Measurements from ENCODE around the gene SYMPK. TPM values are rescaled to one million over a fixed set of nuclear protein-coding genes. Genes with fewer than 3 reads are reported as not detected.
A peak's percentile ranks its signal among the peaks of the same experiment; 100 is the strongest.

The SYMPK gene
- total RNA-seq, 4 donors from 2014 or later: 31.0 to 89.0 (median 57.4) TPM

GRCh38 chr19:45890877-45891276, 27.9 kb upstream of the SYMPK start:
- no peak for TF ChIP-seq EP300 (IDR thresholded peaks at IDR 0.05)
- no peak for TF ChIP-seq POLR2A (IDR thresholded peaks at IDR 0.05)
- TF ChIP-seq CTCF (IDR thresholded peaks at IDR 0.05): no peak
- 75 to 80% methylated on average over 13 to 17 of the region's 17 CpGs for WGBS, 2 donors

GRCh38 chr19:45889210-45889885, 26.4 kb upstream of the SYMPK start:
- Histone ChIP-seq H3K27ac (no peak overlapping the region), H3K4me1 (peaks cover 0 to 26% (median 10%) of the 10 kb centered on the region in 4 donors), H3K27me3 (no peaks in the 10 kb centered on the region), H3K4me3 (no peak overlapping the region), H3K9me3 (no peaks in the 10 kb centered on the region), H3K36me3 (peaks cover 0 to 40% (median 0%) of the 10 kb centered on the region in 3 donors)
- TF ChIP-seq EP300 (IDR thresholded peaks at IDR 0.05) (no peak), POLR2A (IDR thresholded peaks at IDR 0.05) (no peak), CTCF (IDR thresholded peaks at IDR 0.05) (no peak)
- WGBS, 2 donors: 71 to 76% methylated on average over 6 of the region's 6 CpGs
- no peak for DNase-seq (ENCODE audit: low spot score in 2 of 2)

More at GRCh38 chr19:45890877-45891276, 27.9 kb upstream of the SYMPK start:
- Histone ChIP-seq H3K36me3 (peaks cover 0 to 45% (median 0%) of the 10 kb centered on the region in 3 donors), H3K4me3 (no peak overlapping the region), H3K27me3 (no peaks in the 10 kb centered on the region), H3K4me1 (peaks cover 0 to 13% (median 0%) of the 10 kb centered on the region in 4 donors), H3K27ac (no peak overlapping the region), H3K9me3 (no peaks in the 10 kb centered on the region)
- no peak for DNase-seq (ENCODE audit: low spot score in 2 of 2)

GRCh38 chr19:45887200-45887710, 24.3 kb upstream of the SYMPK start:
- peak overlapping the region; percentile 72 to 93 (median 84) for H3K27ac ChIP-seq
- DNase-seq (ENCODE audit: low spot score in 2 of 2): no peak
- H3K27me3 ChIP-seq: no peaks in the 10 kb centered on the region
- H3K9me3 ChIP-seq: no peaks in the 10 kb centered on the region
- TF ChIP-seq EP300 (IDR thresholded peaks at IDR 0.05) (no peak), POLR2A (IDR thresholded peaks at IDR 0.05) (no peak), CTCF (IDR thresholded peaks at IDR 0.05) (no peak)
- H3K4me3 ChIP-seq: peak overlapping the region in 3 of 4 donors; percentile 46 to 96 (median 91)
- peaks cover 0 to 47% (median 23%) of the 10 kb centered on the region in 4 donors for H3K4me1 ChIP-seq
- 40 to 45% methylated on average over 10 of the region's 10 CpGs for WGBS, 2 donors
- H3K36me3 ChIP-seq: peaks cover 0 to 39% (median 0%) of the 10 kb centered on the region in 3 donors

- Histone ChIP-seq H3K27me3 (no peaks in the 10 kb centered on the region), H3K9me3 (no peaks in the 10 kb centered on the region), H3K4me1 (peaks cover 0 to 51% (median 23%) of the 10 kb centered on the region in 4 donors), H3K27ac (peak overlapping the region; percentile 72 to 93 (median 84)), H3K36me3 (peaks cover 0 to 34% (median 0%) of the 10 kb centered on the region in 3 donors), H3K4me3 (peak overlapping the region; percentile 46 to 96 (median 80))
- TF ChIP-seq POLR2A (IDR thresholded peaks at IDR 0.05): peak in 1 of 2 donors; percentile 60
- TF ChIP-seq CTCF (IDR thresholded peaks at IDR 0.05): no peak
- peak; percentile 82 to 89 for TF ChIP-seq EP300 (IDR thresholded peaks at IDR 0.05)
- WGBS, 2 donors: 1% methylated on average over 22 to 30 of the region's 32 CpGs
- peak; percentile 78 to 93 for DNase-seq (ENCODE audit: low spot score in 2 of 2)
Observed at GRCh38 chr19:45886427-45887199, 23.7 kb upstream of the SYMPK start.
